ENCODE measurements around the gene FBXO3. TPM values are rescaled to one million over a fixed set of nuclear protein-coding genes. Genes with fewer than 3 reads are reported as not detected.

FBXO3 gene
- total RNA-seq, 1 experiment from 2014 or later, result 27.2 TPM

DNA sequence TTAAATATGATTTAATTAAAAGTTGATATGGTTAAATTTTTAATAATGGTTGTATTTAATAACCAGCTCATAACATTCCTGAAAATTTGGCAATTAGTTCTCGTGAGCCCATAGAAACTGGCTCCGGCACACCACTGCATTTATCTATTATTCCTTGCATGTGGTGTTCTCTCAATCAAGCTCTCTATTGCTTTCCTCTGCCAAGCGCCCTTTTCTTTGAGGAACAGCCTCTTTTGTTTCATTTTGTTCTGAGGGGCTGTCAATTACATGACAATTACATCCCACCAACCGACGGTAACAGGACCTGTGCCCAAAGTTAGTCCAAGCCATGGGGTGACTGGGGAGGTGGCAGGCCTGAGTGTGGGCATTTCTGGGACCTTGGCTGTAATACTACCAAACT is 81.8 kb downstream of the FBXO3 start:
- peaks cover 42 to 91% of the 10 kb centered on the region in 2 experiments for H3K4me1 ChIP-seq (ENCODE audit: control insufficient read depth in 1 of 2, insufficient read depth in 2 of 2, low read length in 2 of 2)
- no peak overlapping the region for H3K27ac ChIP-seq (ENCODE audit: low read depth, low read length)
- H3K9me2 ChIP-seq (ENCODE audit: insufficient read depth), result no peaks in the 10 kb centered on the region
- H2AFZ ChIP-seq (ENCODE audit: low read depth, low read length, poor library complexity, severe bottlenecking), result peak overlapping the region; percentile 77
- ATAC-seq (no peak), DNase-seq (ENCODE audit: low read depth, low spot score) (no peak)
- H3K36me3 ChIP-seq (ENCODE audit: control insufficient read depth in 1 of 2, insufficient read depth in 2 of 2, low read length in 2 of 2), result no peaks in the 10 kb centered on the region
- intact Hi-C loops (cut with micrococcal nuclease), result loop anchor here (5.0 to 10.0 kb wide), 2 partner anchors 60 to 808 kb away; no protein-coding TSS in a partner anchor
- H3K9ac ChIP-seq (ENCODE audit: low read length), result peak overlapping the region; percentile 57
- no TSS peak for BruUV-seq (replicated peaks)
- ChIA-PET POLR2A (interaction anchor here (1.8 to 4.3 kb wide), 3 partner anchors 9 to 59 kb away, joined by 5 to 38 read pairs (median 9); partner anchors contain the start of genes C11orf91 and CD59), RAD21 (ENCODE audit: low non-redundant PET in 1 of 2, low total read pairs in 2 of 2, uncharacterized antibody in 2 of 2, unreplicated experiment in 2 of 2) (interaction anchor here in 1 of 2 experiments (0.8 to 2.0 kb wide), 2 partner anchors 50 to 59 kb away, joined by 5 to 11 read pairs; no protein-coding TSS in a partner anchor), CTCF (interaction anchor here (1.1 to 8.4 kb wide), 2 partner anchors 50 to 115 kb away, joined by 3 to 57 read pairs; no protein-coding TSS in a partner anchor)
- no peaks in the 10 kb centered on the region for H4K20me1 ChIP-seq (ENCODE audit: insufficient read depth)
- H3K4me3 ChIP-seq (replicated peaks in 1 of 2; ENCODE audit: low read depth in 1 of 2, low read length in 2 of 2), result peak overlapping the region in 1 of 2 experiments; percentile 29; a peak in 1 of 4 replicates
- peak overlapping the region; percentile 76 for H3K4me2 ChIP-seq (ENCODE audit: low read length)
- no peaks in the 10 kb centered on the region for H3K79me2 ChIP-seq (ENCODE audit: insufficient read depth, low read length)
- TF ChIP-seq TCF7L2 (IDR thresholded peaks at IDR 0.05; ENCODE audit: borderline replicate concordance, extremely low read depth, insufficient read depth, insufficient read length) (no peak), POLR2AphosphoS5 (IDR thresholded peaks at IDR 0.05; ENCODE audit: low read depth, low read length) (no peak), EGR1 (IDR thresholded peaks at IDR 0.05; ENCODE audit: low read depth) (no peak)
- TF ChIP-seq, protein P1, sequence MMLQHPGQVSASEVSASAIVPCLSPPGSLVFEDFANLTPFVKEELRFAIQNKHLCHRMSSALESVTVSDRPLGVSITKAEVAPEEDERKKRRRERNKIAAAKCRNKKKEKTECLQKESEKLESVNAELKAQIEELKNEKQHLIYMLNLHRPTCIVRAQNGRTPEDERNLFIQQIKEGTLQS (IDR thresholded peaks at IDR 0.05), result no peak
- H3K27me3 ChIP-seq (ENCODE audit: insufficient read depth, low read length), result no peaks in the 10 kb centered on the region
- H3K9me3 ChIP-seq (ENCODE audit: control insufficient read depth in 1 of 2, insufficient read depth in 1 of 2, low read depth in 1 of 2, low read length in 2 of 2), result no peaks in the 10 kb centered on the region

DNA sequence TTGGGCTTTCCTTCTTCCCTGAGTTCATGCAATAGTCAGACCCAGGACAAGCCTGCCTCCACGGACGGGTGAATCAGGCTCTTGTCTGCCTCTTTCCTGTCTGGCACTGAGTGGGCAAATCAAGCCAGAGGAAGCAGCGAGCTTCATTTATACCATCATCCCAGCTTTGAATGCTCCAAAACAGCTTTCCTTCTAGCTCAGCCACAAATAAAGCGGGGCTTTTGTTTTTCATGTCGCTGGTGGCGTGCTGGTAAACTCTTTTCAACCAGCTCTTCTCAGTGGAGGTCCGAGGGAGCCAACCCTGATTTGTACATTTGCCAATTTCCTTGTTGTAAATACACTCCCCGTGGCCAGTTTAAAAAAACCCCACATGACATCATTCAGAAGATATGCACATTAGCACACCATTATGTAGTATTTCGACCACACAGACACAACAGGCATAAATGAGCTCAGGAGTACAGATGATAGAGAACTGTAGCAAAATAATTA is 82.3 kb downstream of the FBXO3 start:
- ChIA-PET RAD21 (ENCODE audit: low non-redundant PET in 1 of 2, low total read pairs in 2 of 2, uncharacterized antibody in 2 of 2, unreplicated experiment in 2 of 2) (interaction anchor here in 1 of 2 experiments (0.8 to 2.0 kb wide), 2 partner anchors 50 to 59 kb away, joined by 5 to 11 read pairs; no protein-coding TSS in a partner anchor), CTCF (interaction anchor here (1.1 to 8.4 kb wide), 2 partner anchors 51 to 115 kb away, joined by 3 to 57 read pairs; no protein-coding TSS in a partner anchor), POLR2A (interaction anchor here (1.5 to 4.3 kb wide), 4 partner anchors 10 to 58 kb away, joined by 5 to 38 read pairs (median 8); partner anchors contain the start of genes C11orf91 and CD59)
- peak overlapping the region; percentile 57 for H3K9ac ChIP-seq (ENCODE audit: low read length)
- H3K4me3 ChIP-seq (replicated peaks in 1 of 2; ENCODE audit: low read depth in 1 of 2, low read length in 2 of 2), result peak overlapping the region in 1 of 2 experiments; percentile 29; a peak in 2 of 4 replicates
- peak; percentile 59 for ATAC-seq
- H3K79me2 ChIP-seq (ENCODE audit: insufficient read depth, low read length), result no peaks in the 10 kb centered on the region
- no peaks in the 10 kb centered on the region for H3K36me3 ChIP-seq (ENCODE audit: control insufficient read depth in 1 of 2, insufficient read depth in 2 of 2, low read length in 2 of 2)
- no peaks in the 10 kb centered on the region for H4K20me1 ChIP-seq (ENCODE audit: insufficient read depth)
- peaks cover 42 to 88% of the 10 kb centered on the region in 2 experiments for H3K4me1 ChIP-seq (ENCODE audit: control insufficient read depth in 1 of 2, insufficient read depth in 2 of 2, low read length in 2 of 2)
- H3K27me3 ChIP-seq (ENCODE audit: insufficient read depth, low read length), result no peaks in the 10 kb centered on the region
- H3K9me2 ChIP-seq (ENCODE audit: insufficient read depth), result no peaks in the 10 kb centered on the region
- H3K4me2 ChIP-seq (ENCODE audit: low read length), result peak overlapping the region; percentile 76
- no peaks in the 10 kb centered on the region for H3K9me3 ChIP-seq (ENCODE audit: control insufficient read depth in 1 of 2, insufficient read depth in 1 of 2, low read depth in 1 of 2, low read length in 2 of 2)
- no TSS peak for BruUV-seq (replicated peaks)
- peak overlapping the region; percentile 77 for H2AFZ ChIP-seq (ENCODE audit: low read depth, low read length, poor library complexity, severe bottlenecking)
- intact Hi-C loops (cut with micrococcal nuclease), result loop anchor here (5.0 to 10.0 kb wide), 2 partner anchors 60 to 807 kb away; no protein-coding TSS in a partner anchor
- DNase-seq (ENCODE audit: low read depth, low spot score), result peak; percentile 81
- H3K27ac ChIP-seq (ENCODE audit: low read depth, low read length), result peak overlapping the region; percentile 72
- TF ChIP-seq ZFX (IDR thresholded peaks at IDR 0.05) (no peak), ELF1 (IDR thresholded peaks at IDR 0.05; ENCODE audit: borderline replicate concordance, low read depth) (no peak; the same call in 1 of the 2 replicates), ZBTB33 (IDR thresholded peaks at IDR 0.05; ENCODE audit: extremely low read depth, insufficient replicate concordance, low read length) (no peak), TCF7L2 (IDR thresholded peaks at IDR 0.05; ENCODE audit: borderline replicate concordance, extremely low read depth, insufficient read depth, insufficient read length) (no peak), EGR1 (IDR thresholded peaks at IDR 0.05; ENCODE audit: low read depth) (0 out of 2 replicates have a peak, but pooled peaks have one; percentile 5), YY1 (IDR thresholded peaks at IDR 0.05; ENCODE audit: extremely low read depth, insufficient replicate concordance, low read depth, low read length) (peak; percentile 8), JUND (IDR thresholded peaks at IDR 0.05) (peak; percentile 96), SRF (IDR thresholded peaks at IDR 0.05; ENCODE audit: low read depth) (peak; percentile 43; the same call in 1 of the 2 replicates), CBX3 (IDR thresholded peaks at IDR 0.05; ENCODE audit: low read depth) (peak; percentile 75), SP1 (IDR thresholded peaks at IDR 0.05; ENCODE audit: low read depth) (peak; percentile 89), FOSL1 (IDR thresholded peaks at IDR 0.05; ENCODE audit: low read depth) (peak; percentile 78)
- TF ChIP-seq, protein P1 (IDR thresholded peaks at IDR 0.05), result no peak; the same call in 1 of the 2 replicates
